Neuronal stem cell (in vitro differentiated cells): Measurements from ENCODE around the gene KCNK3.

Experiments used
- DNase-seq: peaks from one replicate; pipeline ENCODE4 v3.0.0-alpha.2; 2013; ENCODE audit warnings: low spot score
- H2AFZ ChIP-seq: one replicate; pipeline ENCODE4 v1.6.1; 2013; ENCODE audit warnings: mild to moderate bottlenecking, low read length, inconsistent platforms
- H2AK5ac ChIP-seq: 2 replicates; pipeline ENCODE4 v1.6.1; 2013; ENCODE audit warnings: low read depth, mild to moderate bottlenecking, inconsistent platforms, low read length, moderate library complexity, mixed read lengths
- H2BK120ac ChIP-seq: 2 replicates; pipeline ENCODE4 v1.6.1; 2013; ENCODE audit warnings: low read depth, mild to moderate bottlenecking, inconsistent platforms, low read length, moderate library complexity, mixed read lengths
- H2BK12ac ChIP-seq: one replicate; pipeline ENCODE4 v1.6.1; 2013; ENCODE audit warnings: low read length, inconsistent platforms
- H2BK15ac ChIP-seq: 2 replicates; pipeline ENCODE4 v1.6.1; 2013; ENCODE audit warnings: mild to moderate bottlenecking, low read length, inconsistent platforms, mixed read lengths
- H2BK5ac ChIP-seq: one replicate; pipeline ENCODE4 v1.6.1; 2013; ENCODE audit warnings: inconsistent platforms, mild to moderate bottlenecking, low read length, moderate library complexity
- H3K14ac ChIP-seq: one replicate; pipeline ENCODE4 v1.6.1; 2013; ENCODE audit warnings: low read length, inconsistent platforms
- H3K18ac ChIP-seq: 2 replicates; pipeline ENCODE4 v1.6.1; 2013; ENCODE audit warnings: low read length, inconsistent platforms
- H3K23ac ChIP-seq: 2 replicates; pipeline ENCODE4 v1.6.1; 2013; ENCODE audit warnings: low read depth, mild to moderate bottlenecking, mixed read lengths, low read length, inconsistent platforms; ENCODE audit not compliant: poor library complexity
- H3K27ac ChIP-seq: replicated peaks from 3 replicates; pipeline ENCODE4 v1.5.1; 2013; ENCODE audit warnings: low read length, inconsistent platforms
- H3K27me3 ChIP-seq, 3 experiments: 2 replicates each; pipeline ENCODE4 v1.6.1; 2013; ENCODE audit warnings: low read length in 3 of 3, mild to moderate bottlenecking in 2 of 3, inconsistent platforms in 1 of 3, low read depth in 1 of 3, mixed read lengths in 1 of 3, moderate library complexity in 1 of 3; ENCODE audit not compliant: control insufficient read depth in 3 of 3, insufficient read depth in 3 of 3
- H3K36me3 ChIP-seq, 2 donors: replicated peaks in 1 of 2; 2 replicates each; pipeline ENCODE4 v1.6.1; 2013; ENCODE audit warnings: low read length in 2 of 2; ENCODE audit not compliant: control insufficient read depth in 2 of 2, insufficient read depth in 2 of 2
- H3K4ac ChIP-seq: 2 replicates; pipeline ENCODE4 v1.6.1; 2013; ENCODE audit warnings: inconsistent platforms, mild to moderate bottlenecking, low read length, moderate library complexity
- H3K4me1 ChIP-seq, 2 donors: 1 replicate in 1 of 2; 2 replicates in 1 of 2; pipeline ENCODE4 v1.6.1; 2013; ENCODE audit warnings: low read length in 2 of 2, low read depth in 1 of 2; ENCODE audit not compliant: control insufficient read depth in 2 of 2, insufficient read depth in 1 of 2
- H3K4me2 ChIP-seq: one replicate; pipeline ENCODE4 v1.6.1; 2013; ENCODE audit warnings: mild to moderate bottlenecking, low read length, inconsistent platforms; ENCODE audit not compliant: insufficient read depth, poor library complexity, severe bottlenecking
- H3K4me3 ChIP-seq, 2 donors: 2 replicates each; pipeline ENCODE4 v1.5.1; 2013; ENCODE audit warnings: low read length in 2 of 2, mild to moderate bottlenecking in 2 of 2, inconsistent platforms in 1 of 2, moderate library complexity in 1 of 2
- H3K79me1 ChIP-seq: one replicate; pipeline ENCODE4 v1.6.1; 2013; ENCODE audit warnings: low read depth, mild to moderate bottlenecking, inconsistent platforms, low read length, moderate library complexity
- H3K9ac ChIP-seq: one replicate; pipeline ENCODE4 v1.6.1; 2013; ENCODE audit warnings: mild to moderate bottlenecking, low read depth, low read length, inconsistent platforms; ENCODE audit not compliant: poor library complexity
- H3K9me3 ChIP-seq, 2 donors: replicated peaks in 1 of 2; 2 replicates each; pipeline versions ENCODE3 to v1.6.1; 2013; ENCODE audit warnings: low read length in 2 of 2, mild to moderate bottlenecking in 2 of 2, inconsistent platforms in 1 of 2, low read depth in 1 of 2, mixed read lengths in 1 of 2, moderate library complexity in 1 of 2; ENCODE audit not compliant: control insufficient read depth in 2 of 2, insufficient read depth in 1 of 2
- H4K8ac ChIP-seq: one replicate; pipeline ENCODE4 v1.6.1; 2013; ENCODE audit warnings: low read depth, mild to moderate bottlenecking, inconsistent platforms, low read length, moderate library complexity
- H4K91ac ChIP-seq: one replicate; pipeline ENCODE4 v1.6.1; 2013; ENCODE audit warnings: low read length, low read depth, mild to moderate bottlenecking, inconsistent platforms; ENCODE audit not compliant: poor library complexity
- WGBS, 2 donors: extraction: QIAGEN DNeasy Blood & Tissue Kit; methylation state at CpG; one replicate each; pipeline ENCODE4 v1.1.7; 2013; ENCODE audit warnings: missing lambda C conversion rate in 2 of 2, mixed read lengths in 1 of 2; ENCODE audit not compliant: insufficient read length in 2 of 2, insufficient replicate concordance in 1 of 2; ENCODE audit errors: extremely low coverage in 2 of 2; 5-methylcytosine and 5-hydroxymethylcytosine counted together

KCNK3 gene

GRCh38 chr2:26770986-26771586, 78.6 kb downstream of the KCNK3 start:
- no peak overlapping the region for H3K4me3 ChIP-seq

GRCh38 chr2:26772064-26773001, 79.8 kb downstream of the KCNK3 start:
- peaks cover 2 to 12% of the 10 kb centered on the region in 2 donors for H3K4me1 ChIP-seq
- peaks cover 17 to 82% of the 10 kb centered on the region in 2 donors for H3K36me3 ChIP-seq
- no peak overlapping the region for H3K27ac ChIP-seq
- no peak overlapping the region for H2BK12ac ChIP-seq
- H3K23ac ChIP-seq: no peak overlapping the region
- no peak overlapping the region for H2BK120ac ChIP-seq
- H3K27me3 ChIP-seq: no peaks in the 10 kb centered on the region
- no peak overlapping the region for H4K91ac ChIP-seq
- no peak overlapping the region for H3K18ac ChIP-seq
- H3K4me2 ChIP-seq: no peak overlapping the region
- H3K14ac ChIP-seq: no peak overlapping the region
- H3K4me3 ChIP-seq: no peak overlapping the region
- DNase-seq: no peak
- no peaks in the 10 kb centered on the region for H3K9me3 ChIP-seq
- no peak overlapping the region for H3K9ac ChIP-seq
- H3K79me1 ChIP-seq: peaks cover 9% of the 10 kb centered on the region
- no peak overlapping the region for H2AFZ ChIP-seq
- no peak overlapping the region for H2BK15ac ChIP-seq
- no peak overlapping the region for H4K8ac ChIP-seq
- no peak overlapping the region for H2AK5ac ChIP-seq
- no peak overlapping the region for H2BK5ac ChIP-seq
- no peak overlapping the region for H3K4ac ChIP-seq
- no CpG with 5 or more reads among the region's 13 CpGs for WGBS, 2 donors

More at GRCh38 chr2:26770986-26771586, 78.6 kb downstream of the KCNK3 start:
- no CpG with 5 or more reads among the region's 6 CpGs for WGBS, 2 donors
- Histone ChIP-seq H3K23ac (no peak overlapping the region), H3K79me1 (peaks cover 6% of the 10 kb centered on the region), H4K91ac (no peak overlapping the region), H3K4me2 (no peak overlapping the region), H2BK120ac (no peak overlapping the region), H2BK5ac (no peak overlapping the region), H3K27ac (no peak overlapping the region), H3K4ac (no peak overlapping the region), H3K14ac (no peak overlapping the region), H2BK12ac (no peak overlapping the region), H3K9ac (no peak overlapping the region), H3K27me3 (no peaks in the 10 kb centered on the region), H2AFZ (no peak overlapping the region), H3K18ac (no peak overlapping the region), H3K9me3 (no peaks in the 10 kb centered on the region), H3K4me1 (peaks cover 2 to 21% of the 10 kb centered on the region in 2 donors), H3K36me3 (peaks cover 11 to 79% of the 10 kb centered on the region in 2 donors), H2BK15ac (no peak overlapping the region), H4K8ac (no peak overlapping the region), H2AK5ac (no peak overlapping the region)
- no peak for DNase-seq

- Histone ChIP-seq H2AK5ac (no peak overlapping the region), H2BK15ac (no peak overlapping the region), H3K4ac (no peak overlapping the region), H3K27me3 (no peaks in the 10 kb centered on the region), H3K79me1 (peaks cover 6% of the 10 kb centered on the region), H2BK5ac (no peak overlapping the region), H4K8ac (no peak overlapping the region), H3K4me1 (no peaks in the 10 kb centered on the region), H3K27ac (no peak overlapping the region), H2AFZ (no peak overlapping the region), H3K4me2 (no peak overlapping the region), H3K9me3 (peaks cover 0 to under 1% of the 10 kb centered on the region in 2 donors), H3K9ac (peak overlapping the region; percentile 25), H3K36me3 (peaks cover 32 to 90% of the 10 kb centered on the region in 2 donors), H3K14ac (no peak overlapping the region), H3K23ac (no peak overlapping the region), H3K4me3 (no peak overlapping the region), H3K18ac (no peak overlapping the region), H2BK12ac (no peak overlapping the region), H4K91ac (no peak overlapping the region), H2BK120ac (no peak overlapping the region)
- WGBS, 2 donors: no CpG with 5 or more reads among the region's 5 CpGs
- no peak for DNase-seq
Measured at GRCh38 chr2:26776195-26776800, 83.8 kb downstream of the KCNK3 start.

GRCh38 chr2:26778098-26778497, 85.6 kb downstream of the KCNK3 start:
- Histone ChIP-seq H3K27me3 (no peaks in the 10 kb centered on the region), H3K36me3 (peaks cover 32 to 90% of the 10 kb centered on the region in 2 donors)

More at GRCh38 chr2:26778098-26778497, 85.6 kb downstream of the KCNK3 start:
- H2BK120ac ChIP-seq: no peak overlapping the region
- no peak overlapping the region for H3K14ac ChIP-seq
- H2BK5ac ChIP-seq: no peak overlapping the region
- no peak overlapping the region for H3K9ac ChIP-seq
- peak overlapping the region; percentile 89 for H3K23ac ChIP-seq
- no peak overlapping the region for H3K4me2 ChIP-seq
- H2BK12ac ChIP-seq: no peak overlapping the region
- H3K18ac ChIP-seq: no peak overlapping the region
- H2AK5ac ChIP-seq: peak overlapping the region; percentile 26
- no peak overlapping the region for H3K4ac ChIP-seq
- no CpG with 5 or more reads among the region's 18 CpGs for WGBS, 2 donors
- DNase-seq: no peak
- H3K4me1 ChIP-seq: no peaks in the 10 kb centered on the region
- no peak overlapping the region for H3K27ac ChIP-seq
- H2BK15ac ChIP-seq: no peak overlapping the region
- no peak overlapping the region for H3K4me3 ChIP-seq
- peaks cover 6% of the 10 kb centered on the region for H3K79me1 ChIP-seq
- H4K91ac ChIP-seq: no peak overlapping the region
- peaks cover 0 to 5% of the 10 kb centered on the region in 2 donors for H3K9me3 ChIP-seq
- H4K8ac ChIP-seq: no peak overlapping the region
- no peak overlapping the region for H2AFZ ChIP-seq
